ENCODE results near the gene FAAP100. TPM values are rescaled to one million over a fixed set of nuclear protein-coding genes. Genes with fewer than 3 reads are reported as not detected.

FAAP100 gene
- total RNA-seq, 2 donors from 2014 or later: 27.8 to 50.4 TPM

GRCh38 chr17:81577278-81578000 lies 25.3 kb upstream of the FAAP100 start:
- no peaks in the 10 kb centered on the region for H3K27me3 ChIP-seq
- no peak for DNase-seq
- peak; percentile 20 for ATAC-seq
- H3K27ac ChIP-seq: peak overlapping the region in 2 of 4 donors; percentile 23 to 43
- no peak for TF ChIP-seq POLR2A (IDR thresholded peaks at IDR 0.05)
- no peak for TF ChIP-seq CTCF (IDR thresholded peaks at IDR 0.05)
- peaks cover 11% of the 10 kb centered on the region for H3K4me1 ChIP-seq
- 78 to 83% methylated on average over 11 of the region's 11 CpGs for WGBS, 2 donors
- intact Hi-C loops (cut with DNase I): no loop called here
- H3K4me3 ChIP-seq: no peak overlapping the region
- peaks cover 0 to 5% of the 10 kb centered on the region in 2 donors for H3K36me3 ChIP-seq (replicated peaks in 1 of 2; ENCODE audit: insufficient read depth in 1 of 2, low read depth in 2 of 2)
- no peaks in the 10 kb centered on the region for H3K9me3 ChIP-seq

- TF ChIP-seq CTCF (IDR thresholded peaks at IDR 0.05): peak in 1 of 7 experiments; percentile 2
- TF ChIP-seq POLR2A (IDR thresholded peaks at IDR 0.05): no peak
- Histone ChIP-seq H3K9me3 (no peaks in the 10 kb centered on the region), H3K4me3 (no peak overlapping the region), H3K36me3 (replicated peaks in 1 of 2; ENCODE audit: insufficient read depth in 1 of 2, low read depth in 2 of 2) (peaks cover 0 to 3% of the 10 kb centered on the region in 2 donors), H3K27ac (peak overlapping the region in 2 of 4 donors; percentile 23 to 43), H3K27me3 (no peaks in the 10 kb centered on the region), H3K4me1 (peaks cover 11% of the 10 kb centered on the region)
- 60 to 73% methylated on average over 16 to 17 of the region's 17 CpGs for WGBS, 2 donors
- intact Hi-C loops (cut with DNase I): no loop called here
- DNase-seq: no peak
- peak; percentile 33 for ATAC-seq
These were observed 24.6 kb upstream of the FAAP100 start for GRCh38 chr17:81576621-81577277.

GRCh38 chr17:81575836-81576235 lies 23.7 kb upstream of the FAAP100 start:
- no peak overlapping the region for H3K4me3 ChIP-seq
- no peak for DNase-seq
- intact Hi-C loops (cut with DNase I): no loop called here
- TF ChIP-seq POLR2A (IDR thresholded peaks at IDR 0.05) (no peak), CTCF (IDR thresholded peaks at IDR 0.05) (no peak)
- WGBS, 2 donors: 47 to 50% methylated on average over 3 of the region's 3 CpGs
- peaks cover 0 to 11% of the 10 kb centered on the region in 2 donors for H3K36me3 ChIP-seq (replicated peaks in 1 of 2; ENCODE audit: insufficient read depth in 1 of 2, low read depth in 2 of 2)
- H3K4me1 ChIP-seq: peaks cover 11% of the 10 kb centered on the region
- H3K27ac ChIP-seq: no peak overlapping the region
- no peaks in the 10 kb centered on the region for H3K9me3 ChIP-seq
- no peak for ATAC-seq
- no peaks in the 10 kb centered on the region for H3K27me3 ChIP-seq

- TF ChIP-seq CTCF (IDR thresholded peaks at IDR 0.05): no peak
- no peak for TF ChIP-seq POLR2A (IDR thresholded peaks at IDR 0.05)
- H3K4me3 ChIP-seq: no peak overlapping the region
- WGBS, 2 donors: 84 to 86% methylated on average over 8 of the region's 8 CpGs
- H3K36me3 ChIP-seq (replicated peaks in 1 of 2; ENCODE audit: insufficient read depth in 1 of 2, low read depth in 2 of 2): peaks cover 9 to 14% of the 10 kb centered on the region in 2 donors
- no peaks in the 10 kb centered on the region for H3K27me3 ChIP-seq
- H3K27ac ChIP-seq: no peak overlapping the region
- ATAC-seq (no peak), DNase-seq (no peak)
- H3K4me1 ChIP-seq: peaks cover 11% of the 10 kb centered on the region
- no peaks in the 10 kb centered on the region for H3K9me3 ChIP-seq
- intact Hi-C loops (cut with DNase I): no loop called here
These were observed 22.4 kb upstream of the FAAP100 start for GRCh38 chr17:81574643-81574956.

Data from body of pancreas (tissue), 4 donors.